Mesothelial cell of epicardium (in vitro differentiated cells): ENCODE measurements around the gene FAAP24. TPM values are rescaled to one million over a fixed set of nuclear protein-coding genes. Genes with fewer than 3 reads are reported as not detected.
A peak's percentile ranks its signal among the peaks of the same experiment; 100 is the strongest.

Source experiments
- DNase-seq, 2 experiments: peaks; one replicate each; pipeline ENCODE4 v3.0.0; 2021; ENCODE audit warnings: low spot score in 2 of 2; ENCODE audit not compliant: unreplicated experiment in 2 of 2
- H3K27ac Mint-ChIP-seq: 2 replicates; pipeline ENCODE4 v1.8.0; 2021; ENCODE audit warnings: mixed read lengths
- H3K27me3 Mint-ChIP-seq: 2 replicates; pipeline ENCODE4 v1.8.0; 2021; ENCODE audit warnings: low read depth, mixed read lengths
- H3K36me3 Mint-ChIP-seq: 2 replicates; pipeline ENCODE4 v1.8.0; 2021; ENCODE audit warnings: mixed read lengths
- H3K4me1 Mint-ChIP-seq: 2 replicates; pipeline ENCODE4 v1.8.0; 2021; ENCODE audit warnings: mixed read lengths
- H3K4me3 Mint-ChIP-seq: 2 replicates; pipeline ENCODE4 v1.8.0; 2021; ENCODE audit warnings: mild to moderate bottlenecking, moderate library complexity, mixed read lengths
- H3K9me3 Mint-ChIP-seq: 2 replicates; pipeline ENCODE4 v1.8.0; 2021; ENCODE audit warnings: mixed read lengths
- CTCF ChIP-seq: fragments of 200-600 bp; sonication (generic); IDR thresholded peaks from one replicate; pipeline ENCODE4 v1.5.0; 2021; ENCODE audit warnings: antibody characterized with exemption; ENCODE audit not compliant: unreplicated experiment
- total RNA-seq: library from RNA; stranded (reverse); gene quantifications from 3 replicates; pipeline ENCODE4 v1.2.1, GENCODE V29; 2021

Gene FAAP24
- 4.3 to 6.0 TPM (median 5.2 TPM) in 3 replicates for total RNA-seq

GRCh38 chr19:32971715-32972540 is at the start of gene FAAP24, which contains the start of gene CEP89:
FAAP24 (plus strand) TSS chr19:32972242; CDS start chr19:32973197, 955 bp downstream.
CEP89 (minus strand) TSS chr19:32971958; CDS start chr19:32971874, 84 bp downstream.
- peak; percentile 93 to 99 for DNase-seq
- Mint-ChIP-seq H3K4me3 (peak within 1 kb of the TSS; percentile 100), H3K27ac (peak within 1 kb of the TSS; percentile 96), H3K4me1 (peaks cover 13% of the 10 kb centered on the region), H3K9me3 (no peaks in the 10 kb centered on the region), H3K36me3 (peaks cover 9% of the 10 kb centered on the region), H3K27me3 (no peaks in the 10 kb centered on the region)
- TF ChIP-seq CTCF, result no peak

GRCh38 chr19:32924200-32924599 is 47.8 kb upstream of the FAAP24 start:
- no peak for TF ChIP-seq CTCF
- Mint-ChIP-seq H3K36me3 (peaks cover 50% of the 10 kb centered on the region), H3K4me1 (no peaks in the 10 kb centered on the region), H3K4me3 (no peak overlapping the region), H3K9me3 (peaks cover 11% of the 10 kb centered on the region), H3K27ac (no peak overlapping the region), H3K27me3 (no peaks in the 10 kb centered on the region)
- no peak for DNase-seq

GRCh38 chr19:32928806-32929205 is 43.2 kb upstream of the FAAP24 start:
- TF ChIP-seq CTCF, result no peak
- no peak for DNase-seq
- Mint-ChIP-seq H3K4me1 (no peaks in the 10 kb centered on the region), H3K9me3 (peaks cover 14% of the 10 kb centered on the region), H3K27ac (no peak overlapping the region), H3K36me3 (peaks cover 58% of the 10 kb centered on the region), H3K27me3 (no peaks in the 10 kb centered on the region), H3K4me3 (no peak overlapping the region)

- Mint-ChIP-seq H3K27me3 (no peaks in the 10 kb centered on the region), H3K27ac (no peak overlapping the region), H3K4me3 (no peak overlapping the region), H3K9me3 (peaks cover 14% of the 10 kb centered on the region), H3K36me3 (peaks cover 57% of the 10 kb centered on the region), H3K4me1 (no peaks in the 10 kb centered on the region)
- no peak for DNase-seq
- TF ChIP-seq CTCF, result no peak
Measured at GRCh38 chr19:32930567-32930966, 41.5 kb upstream of the FAAP24 start.

GRCh38 chr19:32933571-32933970 is 38.5 kb upstream of the FAAP24 start:
- Mint-ChIP-seq H3K36me3 (peaks cover 48% of the 10 kb centered on the region), H3K9me3 (peaks cover 9% of the 10 kb centered on the region), H3K4me1 (no peaks in the 10 kb centered on the region), H3K27me3 (no peaks in the 10 kb centered on the region), H3K4me3 (no peak overlapping the region), H3K27ac (no peak overlapping the region)
- no peak for DNase-seq
- TF ChIP-seq CTCF, result no peak
